NAMALWA (cell line): Measurements from ENCODE around the gene UBA5.
"Not testable (repeated sequence)": the region's sequence is repeated elsewhere in the genome, so short reads cannot be mapped to it uniquely, and the experiment has no call there.

ENCODE experiments used
- DNase-seq: peaks from one replicate; pipeline ENCODE4 v3.0.0-alpha.2; 2015; ENCODE audit warnings: low spot score

UBA5 gene

DNA sequence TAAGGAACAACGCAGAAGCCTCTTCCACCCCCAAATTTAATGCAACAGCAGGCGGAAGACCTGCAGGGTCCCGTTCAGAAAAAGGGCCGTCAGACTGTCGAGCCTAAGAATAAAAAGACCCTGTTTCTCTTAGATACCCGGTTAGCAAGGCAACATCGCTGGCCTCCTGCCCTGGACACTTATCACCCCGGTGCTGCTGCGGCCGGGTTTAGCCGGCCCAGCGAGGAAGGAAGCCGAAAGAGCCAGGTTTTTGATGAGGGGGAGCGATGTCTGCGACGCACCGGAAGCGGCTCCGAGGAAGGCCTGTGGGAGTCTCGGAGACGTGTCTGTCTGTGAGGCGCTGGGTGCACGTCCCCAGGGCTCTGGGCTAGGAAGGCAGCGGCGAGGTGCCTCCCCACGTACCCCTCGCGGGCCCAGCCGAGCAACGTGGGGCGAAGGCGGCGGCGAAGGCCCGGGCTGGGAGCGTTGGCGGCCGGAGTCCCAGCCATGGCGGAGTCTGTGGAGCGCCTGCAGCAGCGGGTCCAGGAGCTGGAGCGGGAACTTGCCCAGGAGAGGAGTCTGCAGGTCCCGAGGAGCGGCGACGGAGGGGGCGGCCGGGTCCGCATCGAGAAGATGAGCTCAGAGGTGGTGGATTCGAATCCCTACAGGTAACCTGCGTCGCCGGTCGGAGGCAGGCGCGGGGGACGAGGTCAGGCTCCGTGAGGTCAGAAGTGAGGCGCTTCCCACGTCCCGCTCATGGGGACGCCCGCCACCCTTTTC, at the start of gene UBA5:
UBA5 (plus strand) TSS at position 278 of the 759 bp plus-strand sequence; CDS start at position 487, 209 bp downstream.
- DNase-seq = peak; percentile 84

DNA sequence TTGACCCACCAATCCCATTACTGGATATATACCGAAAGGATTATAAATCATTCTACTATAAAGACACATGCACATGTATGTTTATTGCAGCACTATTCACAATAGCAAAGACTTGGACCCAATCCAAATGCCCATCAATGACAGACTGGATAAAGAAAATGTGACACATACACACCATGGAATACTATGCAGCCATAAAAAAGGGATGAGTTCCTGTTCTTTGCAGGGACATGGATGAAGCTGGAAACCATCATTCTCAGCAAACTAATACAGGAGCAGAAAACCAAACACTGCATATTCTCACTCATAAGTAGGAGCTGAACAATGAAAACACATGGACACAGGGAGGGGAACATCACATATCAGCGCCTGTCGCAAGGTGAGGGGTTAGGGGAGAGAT, 44.8 kb upstream of the UBA5 start:
- DNase-seq = not testable (repeated sequence)

DNA sequence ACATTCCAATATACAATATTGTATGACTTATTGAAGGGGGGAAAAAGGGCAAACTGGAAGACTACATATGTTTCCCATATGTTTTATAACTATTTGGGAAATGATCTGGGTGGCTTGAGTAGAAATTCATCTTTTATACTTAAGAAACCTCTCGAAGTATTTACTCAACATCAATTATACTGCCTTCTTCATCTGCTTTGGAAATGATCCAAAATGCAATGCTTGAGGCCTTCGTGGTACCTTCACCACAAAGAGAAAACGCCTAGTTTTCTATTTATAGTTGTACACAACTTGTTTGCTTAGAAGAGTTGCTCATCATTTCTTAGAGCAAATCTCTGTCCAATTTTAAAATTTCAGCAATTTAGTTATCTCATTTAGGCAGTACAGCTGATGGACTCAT, 44.2 kb upstream of the UBA5 start:
- DNase-seq = no peak

DNA sequence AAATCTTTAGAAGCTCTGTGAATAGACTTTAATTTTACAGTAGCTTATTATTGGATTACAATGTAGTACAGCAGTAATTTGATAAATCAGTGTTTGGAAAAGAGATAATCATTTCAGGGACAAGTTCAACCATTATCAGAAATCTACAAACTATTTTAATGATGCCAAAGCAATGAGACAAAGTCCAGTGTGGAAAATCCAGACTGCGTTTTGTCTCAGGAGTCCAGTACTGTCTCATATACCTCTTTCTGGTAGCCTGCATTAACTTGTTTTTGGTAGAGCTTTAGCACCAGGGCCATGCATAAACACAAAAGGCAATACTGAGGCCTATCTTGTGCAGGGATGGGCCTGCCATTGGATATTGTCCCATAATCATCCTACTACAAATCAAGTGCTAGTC, 43.3 kb upstream of the UBA5 start:
- DNase-seq = no peak

DNA sequence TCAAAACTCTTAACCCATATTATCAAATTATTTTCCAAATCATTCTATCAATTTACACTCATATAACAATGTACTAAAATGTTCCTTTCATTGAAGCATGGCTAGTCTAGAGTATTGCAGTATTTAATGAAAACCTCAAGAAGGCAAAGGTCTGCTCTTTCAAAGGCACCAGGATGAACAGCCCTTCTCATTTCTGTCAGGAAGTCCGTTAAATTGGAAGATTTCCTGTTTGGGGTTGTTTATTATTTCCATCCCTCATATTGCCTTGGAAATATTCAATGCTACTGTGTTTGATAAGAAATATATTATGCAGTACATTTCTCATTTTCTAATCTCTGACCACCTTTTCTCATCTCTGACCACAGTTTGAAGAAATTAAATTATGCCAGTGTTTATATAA, 38.0 kb upstream of the UBA5 start:
- no peak for DNase-seq

DNA sequence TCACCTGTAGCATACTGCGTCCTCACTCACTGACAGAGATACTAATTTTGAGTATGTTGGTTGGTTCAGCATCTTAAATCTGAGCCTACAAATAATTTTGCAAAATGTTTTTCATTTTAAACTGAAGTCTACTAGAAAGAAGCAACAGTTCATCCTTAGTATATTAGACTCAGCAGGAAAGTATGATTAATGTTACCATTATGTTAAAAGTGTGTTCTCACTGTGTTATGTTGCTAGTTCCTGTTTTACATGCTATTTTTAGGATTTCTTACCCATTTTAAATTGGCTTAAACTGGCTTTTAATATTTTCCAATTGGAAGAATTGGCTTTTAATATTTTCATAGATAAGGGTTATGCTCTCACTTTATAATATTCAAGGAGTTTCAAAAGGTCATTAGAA, 37.4 kb upstream of the UBA5 start:
- DNase-seq = no peak

DNA sequence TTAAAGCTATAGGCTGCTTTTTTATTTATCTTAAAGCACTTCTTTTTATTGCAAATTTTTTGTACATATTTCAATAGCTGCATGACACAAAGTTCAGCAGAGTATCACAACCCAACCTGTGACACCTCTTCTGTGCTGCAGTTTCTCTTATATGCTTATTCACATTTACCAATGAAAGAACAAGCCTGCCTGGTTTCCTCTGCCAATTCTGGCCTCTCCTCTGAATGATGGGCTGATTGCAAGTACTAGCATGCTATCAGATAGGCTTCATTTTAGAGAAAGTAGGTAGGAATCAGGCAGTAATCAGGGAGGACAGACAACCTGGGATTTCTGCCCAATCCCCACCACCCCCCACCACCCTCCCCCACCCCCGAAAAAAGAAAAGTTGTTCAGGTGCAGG, 36.5 kb upstream of the UBA5 start:
- DNase-seq = no peak

DNA sequence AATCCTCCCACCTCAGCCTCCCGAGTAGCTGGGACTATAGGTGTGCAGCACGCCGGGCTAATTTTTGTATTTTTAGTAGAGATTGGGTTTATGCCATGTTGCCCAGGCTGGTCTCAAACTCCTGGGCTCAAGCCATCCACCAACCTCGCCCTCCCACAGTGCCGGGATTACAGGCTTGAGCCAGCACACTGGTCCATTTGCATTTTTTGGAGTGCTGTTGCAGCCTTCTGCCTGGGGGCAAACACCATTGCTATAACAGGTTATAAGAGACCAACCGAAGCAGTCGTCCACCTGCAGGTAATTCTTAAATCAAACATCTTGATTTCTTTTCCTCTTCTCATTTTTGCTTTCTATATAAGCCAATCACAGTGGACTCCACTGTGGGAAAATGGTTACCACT, 35.3 kb upstream of the UBA5 start:
- DNase-seq = no peak

DNA sequence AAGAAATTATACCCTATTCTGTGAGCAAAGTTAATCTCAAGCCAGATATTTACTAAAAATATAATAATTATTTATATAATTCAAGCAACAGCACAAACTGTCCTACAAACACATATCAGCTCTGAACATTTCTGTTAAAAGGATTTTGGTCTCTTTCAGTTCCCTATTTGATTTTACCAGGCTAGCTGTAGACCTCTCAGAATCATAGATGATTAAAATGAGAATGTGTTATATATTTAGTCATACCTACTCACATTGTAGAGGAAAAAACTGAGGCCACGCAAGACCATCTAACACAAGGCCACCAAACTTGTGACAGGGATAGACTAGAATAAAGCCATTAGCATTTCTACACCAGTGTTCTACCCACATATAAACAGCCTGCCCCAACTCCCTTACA, 34.5 kb upstream of the UBA5 start:
- peak; percentile 36 for DNase-seq

DNA sequence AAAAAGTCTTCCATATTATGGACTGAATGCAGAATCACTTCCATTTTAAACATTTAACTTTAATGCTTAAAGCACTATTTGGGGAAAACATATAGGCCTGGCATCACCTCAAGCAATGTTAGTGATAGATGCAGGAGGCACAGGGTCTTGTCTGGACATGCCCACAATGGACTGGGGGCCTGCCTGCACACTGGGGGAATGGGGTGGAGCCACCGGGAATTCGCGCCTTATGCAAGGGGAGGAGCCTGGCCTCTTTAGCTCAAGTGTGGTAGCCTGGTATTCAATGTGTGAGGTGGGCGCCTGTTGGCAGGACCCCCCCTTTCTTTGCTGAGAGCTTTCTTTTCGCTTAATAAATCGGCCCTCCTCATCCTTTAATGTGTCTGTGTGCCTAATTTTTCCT, 33.2 kb upstream of the UBA5 start:
- no peak for DNase-seq

DNA sequence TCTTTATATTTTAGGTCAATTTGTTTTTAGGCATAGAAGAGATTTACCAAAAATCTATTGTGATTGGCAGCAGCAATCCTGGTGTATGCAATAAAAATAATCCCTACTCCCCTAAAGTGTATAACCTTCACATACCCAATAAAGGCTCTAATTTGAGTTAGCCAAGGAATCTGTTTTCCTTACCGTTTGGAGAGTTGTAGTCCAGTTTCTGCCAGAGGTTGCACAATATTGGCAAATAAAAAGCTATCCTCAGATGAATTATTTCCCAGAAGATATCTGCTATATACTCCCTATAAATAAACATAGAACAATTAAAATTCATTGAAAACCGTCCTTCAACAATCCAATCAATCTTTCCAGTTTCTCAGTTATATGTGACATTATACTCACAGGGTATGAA, 32.0 kb upstream of the UBA5 start:
- DNase-seq = no peak

DNA sequence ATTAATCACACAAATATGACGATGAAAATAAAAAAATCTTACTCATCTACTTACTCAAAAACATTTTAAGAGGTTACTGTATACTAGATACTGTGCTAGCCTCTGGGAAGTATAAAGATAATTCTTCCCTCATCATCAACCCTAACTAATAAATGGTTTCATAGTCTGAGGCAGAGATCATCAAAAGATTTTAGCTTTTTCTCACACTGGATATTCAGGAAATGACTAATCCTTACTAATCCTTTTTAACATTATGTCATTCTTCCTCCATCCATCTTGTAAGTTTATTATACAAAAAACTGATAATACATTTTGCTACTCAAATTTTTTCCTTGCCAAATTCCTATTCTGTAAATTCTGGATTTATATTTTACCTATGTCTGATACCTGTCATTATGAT, 30.2 kb upstream of the UBA5 start:
- no peak for DNase-seq

DNA sequence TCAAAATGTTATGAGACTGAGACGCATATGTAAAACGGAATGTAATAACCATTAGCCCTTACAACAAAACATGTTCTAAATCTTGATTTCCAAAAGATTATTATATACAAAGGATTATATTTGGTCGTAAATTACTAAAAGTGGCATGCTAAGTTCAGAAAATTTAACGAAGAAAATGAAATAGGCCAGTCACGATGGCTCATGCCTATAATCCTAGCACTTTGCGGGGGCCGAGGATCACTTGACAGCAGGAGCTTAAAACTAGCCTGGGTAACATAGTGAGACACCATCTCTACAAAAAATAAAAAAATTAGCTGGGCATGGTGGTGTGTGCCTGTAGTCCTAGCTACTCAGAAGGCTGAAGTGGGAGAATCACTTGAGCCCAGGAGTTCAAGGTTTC, 29.5 kb upstream of the UBA5 start:
- no peak for DNase-seq

DNA sequence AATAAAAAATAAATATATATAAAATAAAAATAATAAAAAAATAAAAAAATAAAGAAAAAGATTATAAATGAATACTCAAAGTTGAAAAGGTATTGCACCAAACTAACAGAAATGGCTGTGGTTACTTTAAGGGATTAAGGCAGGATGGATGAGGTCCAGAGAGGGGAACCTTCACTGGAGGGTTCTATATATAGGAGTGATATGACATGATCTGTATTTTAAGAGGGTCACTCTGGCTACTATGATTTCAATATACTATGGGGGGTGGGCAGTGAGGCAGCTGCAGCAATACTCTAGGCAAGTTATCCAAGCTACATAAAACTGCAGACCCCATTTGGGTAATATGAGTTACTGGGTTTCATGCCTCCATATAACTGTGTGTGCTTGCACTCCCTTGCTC, 25.1 kb upstream of the UBA5 start:
- DNase-seq = no peak

DNA sequence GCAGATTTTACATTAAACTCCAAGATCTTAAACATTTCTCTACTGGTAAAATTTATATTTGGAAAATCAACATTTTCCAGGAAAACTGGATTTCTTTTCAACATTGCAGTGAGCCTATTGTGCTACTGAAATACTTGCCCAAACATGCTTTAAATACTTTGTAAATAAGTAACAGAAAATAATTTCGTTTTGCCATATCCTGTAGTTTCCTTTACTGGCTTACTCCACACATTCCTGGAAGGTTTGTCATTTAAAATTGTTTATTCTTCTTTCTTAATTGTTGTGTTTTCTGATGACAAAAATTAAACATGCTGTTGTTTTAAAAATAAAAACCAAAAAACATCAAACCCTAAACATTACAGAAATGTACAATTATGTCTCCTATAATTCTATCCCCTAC, 22.5 kb upstream of the UBA5 start:
- DNase-seq = no peak

DNA sequence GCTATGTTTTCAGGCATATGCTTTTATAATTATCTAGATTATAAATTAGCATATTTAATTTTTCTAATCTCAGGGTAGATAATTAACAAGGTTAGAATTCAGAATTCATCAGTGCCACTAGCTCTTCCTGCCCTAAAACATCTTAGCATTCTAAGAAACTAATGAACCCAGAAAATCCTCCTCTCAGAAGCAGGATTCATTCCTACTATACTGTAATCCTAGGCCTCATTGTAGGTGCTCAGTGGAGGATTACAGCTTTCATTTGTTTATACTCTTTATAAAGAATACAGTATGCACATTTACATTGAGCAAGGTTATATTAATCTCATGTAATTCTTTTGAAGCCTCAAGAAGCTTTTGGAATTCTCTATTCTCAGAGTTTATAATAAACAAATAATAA, 21.4 kb upstream of the UBA5 start:
- DNase-seq = no peak

DNA sequence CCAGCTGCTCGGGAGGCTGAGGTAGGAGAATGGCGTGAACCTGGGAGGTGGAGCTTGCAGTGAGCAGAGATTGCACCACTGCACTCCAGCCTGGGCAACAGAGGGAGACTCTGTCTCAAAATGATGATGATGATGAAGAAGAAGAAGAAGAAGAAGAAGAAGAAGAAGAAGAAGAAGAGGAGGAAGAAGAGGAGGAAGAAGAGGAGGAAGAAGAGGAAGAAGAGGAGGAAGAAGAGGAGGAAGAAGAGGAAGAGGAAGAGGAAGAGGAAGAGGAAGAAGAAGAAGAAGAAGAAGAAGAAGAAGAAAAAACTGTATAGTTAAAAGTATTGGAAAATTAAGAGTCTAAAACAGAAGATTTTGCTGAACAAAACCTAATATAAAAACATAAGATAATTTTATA, 18.7 kb upstream of the UBA5 start:
- DNase-seq = not testable (repeated sequence)

DNA sequence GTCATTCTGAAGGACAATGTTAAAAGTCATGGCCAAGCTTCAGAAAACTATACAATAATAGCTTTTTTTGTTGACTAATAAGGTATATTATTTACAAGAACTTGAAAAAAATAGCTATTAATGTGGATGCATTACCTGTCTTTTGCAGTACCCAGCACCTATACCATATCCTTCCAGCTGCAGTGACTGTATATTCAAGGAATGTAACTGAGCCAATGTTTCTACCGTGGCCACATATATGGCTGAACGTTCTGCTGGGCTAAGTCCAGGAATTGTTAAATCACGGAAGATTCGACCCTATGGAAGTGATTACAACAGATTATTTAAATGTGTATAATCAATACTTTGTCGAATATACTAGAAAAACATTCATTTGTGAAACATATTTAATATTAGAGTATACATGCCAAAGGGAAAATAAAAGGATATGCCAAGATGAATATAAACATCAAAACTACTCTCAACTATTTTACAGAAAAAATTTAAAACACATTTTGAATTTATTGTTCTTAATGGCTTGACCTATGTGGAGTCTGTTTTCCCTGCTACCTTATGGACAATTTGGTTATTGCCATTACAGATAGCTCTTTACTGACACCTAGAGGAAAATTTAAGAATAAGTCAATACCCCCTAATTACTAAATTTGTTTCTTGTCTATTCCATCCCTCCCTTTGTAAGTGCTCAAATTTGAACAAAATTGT, 18.1 kb upstream of the UBA5 start:
- DNase-seq = peak; percentile 76

DNA sequence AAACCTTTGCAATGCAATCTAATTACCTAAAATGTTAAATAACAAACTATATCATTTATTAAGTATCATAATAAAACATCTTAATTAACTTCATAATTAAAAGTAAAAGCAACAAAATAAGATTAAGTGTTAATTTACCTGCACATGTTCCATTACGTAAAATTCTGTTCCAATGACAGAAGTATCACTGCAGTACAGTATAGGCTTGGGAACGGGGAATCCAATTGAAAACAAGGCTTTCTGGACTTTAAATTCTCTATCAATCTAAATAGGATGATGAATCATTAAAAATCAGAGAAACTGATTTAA, 17.6 kb upstream of the UBA5 start:
- DNase-seq = no peak

DNA sequence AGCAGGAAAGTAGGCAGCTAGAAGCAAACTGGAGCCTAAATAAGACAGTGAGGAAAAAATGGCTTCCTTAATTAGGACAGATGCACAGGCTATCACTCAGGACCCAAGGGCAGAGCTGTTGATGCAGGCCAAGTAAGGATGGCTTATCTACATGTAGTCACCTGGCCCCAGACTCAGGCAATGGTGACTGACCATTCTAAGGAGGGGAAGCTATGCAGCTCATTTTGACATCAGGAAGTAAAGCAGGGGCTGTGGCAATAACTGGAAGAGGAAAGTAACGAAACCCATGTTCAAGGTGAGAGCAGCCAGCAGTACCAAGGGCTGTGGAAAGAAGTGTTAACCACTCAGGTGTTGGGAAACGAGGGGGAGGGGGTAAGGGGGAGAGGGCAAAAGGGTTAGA, 16.8 kb upstream of the UBA5 start:
- DNase-seq = no peak

DNA sequence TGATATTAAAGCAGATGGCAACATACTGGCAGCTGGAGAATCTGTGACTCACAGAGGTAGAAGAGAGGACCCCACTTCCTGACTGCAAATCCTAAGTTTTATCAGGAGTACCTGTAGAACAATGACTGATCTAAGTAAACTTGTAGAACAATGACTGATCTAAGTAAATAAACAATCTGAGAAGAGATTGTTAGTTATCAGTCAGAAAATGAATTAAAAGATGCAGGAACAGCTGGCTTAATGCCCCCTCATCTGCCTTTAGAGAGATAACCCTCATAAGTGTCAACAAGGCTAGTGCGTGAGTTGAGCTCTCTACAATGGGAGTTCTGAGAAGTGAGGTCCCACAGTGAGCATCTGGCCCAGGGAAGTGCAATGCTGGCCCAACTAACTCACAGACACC, 15.1 kb upstream of the UBA5 start:
- no peak for DNase-seq

DNA sequence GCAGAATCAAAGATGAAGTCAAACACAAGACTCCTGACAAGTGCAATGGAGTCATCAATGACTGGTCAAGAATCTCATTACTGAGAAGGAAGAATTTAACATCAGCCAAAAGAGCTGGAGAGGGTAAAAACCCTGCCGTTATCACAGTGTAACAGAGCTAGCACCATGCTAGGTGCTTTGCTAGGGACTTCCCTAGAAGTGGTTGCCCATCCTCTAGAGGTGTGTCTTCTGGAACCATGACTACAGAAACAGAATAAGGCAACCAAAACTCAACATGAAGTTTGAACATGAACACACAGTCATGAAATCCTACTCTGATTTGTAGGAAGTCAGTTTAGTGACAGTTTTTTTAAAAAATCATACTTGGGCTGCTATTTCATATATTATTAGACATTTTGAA, 10.0 kb upstream of the UBA5 start:
- DNase-seq = no peak

DNA sequence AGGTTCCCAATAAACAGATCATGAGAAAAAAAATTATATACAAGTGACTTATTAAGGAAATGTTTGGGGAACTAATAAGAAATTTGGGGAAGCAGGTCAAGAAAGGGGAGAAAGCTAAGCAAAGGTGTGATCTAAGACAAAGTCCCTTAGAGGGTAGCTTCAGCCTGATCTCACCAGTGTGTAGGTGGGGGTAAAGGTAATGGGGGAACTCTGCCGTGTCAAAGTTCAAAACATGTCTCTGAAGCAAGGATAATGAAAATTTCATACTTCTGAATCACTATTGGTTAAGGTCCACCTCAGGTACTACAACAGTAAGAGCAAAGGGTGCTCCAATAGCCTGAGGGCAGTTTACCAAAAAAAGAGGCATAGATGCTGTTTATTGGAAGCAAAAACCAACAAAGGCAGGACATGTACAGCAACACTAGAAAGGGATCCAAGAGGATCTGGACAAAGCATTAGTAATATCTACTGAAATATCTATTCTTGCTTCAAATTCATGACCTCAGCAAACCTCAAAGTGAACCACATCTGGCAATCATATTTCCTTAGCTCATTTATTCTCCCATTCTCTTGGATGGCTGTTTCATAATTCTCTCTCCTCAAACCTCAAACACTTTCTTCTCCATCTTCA, 7.4 kb upstream of the UBA5 start:
- DNase-seq = no peak

DNA sequence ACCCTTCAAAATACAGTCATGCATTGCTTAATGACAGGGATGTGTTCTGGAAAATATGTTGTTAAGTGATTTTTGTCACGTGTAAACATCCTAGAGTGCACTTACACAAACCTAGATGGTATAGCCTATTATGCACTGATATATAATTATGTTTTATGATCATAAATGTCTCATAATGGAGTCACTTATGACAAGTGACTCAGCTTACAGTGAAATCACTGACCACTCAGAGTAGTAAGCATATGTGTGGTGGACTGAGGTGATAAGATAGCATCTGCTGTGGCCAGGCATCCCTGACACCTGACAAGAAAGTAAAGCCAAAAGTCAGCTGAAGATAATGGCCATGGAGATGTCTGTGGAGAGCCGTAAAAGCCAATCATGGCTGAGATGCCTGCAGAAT, 5.9 kb upstream of the UBA5 start:
- no peak for DNase-seq
